ENCODE measurements around the gene KCNQ1.

KCNQ1 gene

DNA sequence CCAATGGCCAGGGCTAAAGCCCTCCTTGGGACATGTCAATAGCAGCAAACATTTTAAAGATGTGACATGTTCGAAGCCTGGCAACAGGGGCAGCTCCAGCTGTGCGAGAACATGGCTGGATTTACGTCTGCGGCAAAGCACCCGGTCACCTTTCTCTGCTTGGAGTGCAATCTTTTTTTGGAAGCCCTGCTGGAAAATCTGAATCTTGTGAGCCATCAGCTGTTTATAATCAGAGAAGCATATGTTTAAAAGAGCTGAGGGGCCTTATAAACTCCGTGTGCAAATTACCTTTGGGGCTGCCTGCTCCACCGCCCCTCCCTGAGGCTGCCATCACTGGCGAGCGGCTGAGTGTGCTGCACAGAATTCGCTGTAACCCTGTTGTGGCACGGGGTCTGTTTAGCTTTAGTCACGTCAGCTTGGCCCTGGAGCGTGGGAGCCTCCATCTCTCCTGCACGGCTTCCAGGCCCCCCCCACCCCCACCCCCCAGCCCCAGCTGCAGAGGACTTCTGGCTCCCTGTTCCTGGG is 264.0 kb downstream of the KCNQ1 start:
- no peak for DNase-seq

DNA sequence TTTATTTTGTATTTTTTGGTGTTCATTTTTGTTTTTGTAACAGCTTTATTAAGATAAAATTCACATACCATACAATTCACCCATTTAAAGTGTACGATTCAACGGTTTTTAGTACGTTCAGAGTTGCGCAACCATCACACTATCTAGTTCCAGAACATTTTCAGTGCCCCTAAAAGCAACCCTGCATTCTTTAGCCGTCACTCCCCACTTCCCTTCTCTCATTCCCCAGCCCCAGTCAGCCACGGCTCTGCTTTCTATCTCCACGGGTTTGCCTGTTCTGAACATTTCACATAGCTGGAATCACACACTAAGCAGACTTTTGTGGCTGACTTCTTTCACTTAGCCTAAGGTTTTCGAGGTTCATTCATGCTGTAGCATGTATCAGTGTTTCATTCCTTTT is 264.6 kb downstream of the KCNQ1 start:
- no peak for DNase-seq

DNA sequence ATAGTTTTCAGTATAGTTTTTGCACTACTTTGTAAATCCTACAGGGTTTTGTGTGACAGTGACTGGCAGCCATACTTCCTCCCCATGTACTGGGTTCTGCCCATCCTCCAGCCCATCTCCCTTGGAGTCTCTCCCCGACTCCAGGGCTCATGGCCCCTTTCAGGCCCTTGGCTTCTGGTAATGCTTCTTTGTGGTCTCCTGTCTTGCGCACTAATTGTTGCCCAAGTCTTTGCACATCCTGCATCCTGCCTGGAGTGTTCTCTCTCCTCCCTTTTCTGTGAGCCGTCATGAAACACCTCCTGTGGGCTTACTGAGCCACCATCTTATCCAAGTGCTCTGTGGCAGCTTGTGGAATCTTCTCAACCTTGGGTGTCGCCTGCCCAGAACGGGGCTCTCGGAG is 266.4 kb downstream of the KCNQ1 start:
- no peak for DNase-seq

DNA sequence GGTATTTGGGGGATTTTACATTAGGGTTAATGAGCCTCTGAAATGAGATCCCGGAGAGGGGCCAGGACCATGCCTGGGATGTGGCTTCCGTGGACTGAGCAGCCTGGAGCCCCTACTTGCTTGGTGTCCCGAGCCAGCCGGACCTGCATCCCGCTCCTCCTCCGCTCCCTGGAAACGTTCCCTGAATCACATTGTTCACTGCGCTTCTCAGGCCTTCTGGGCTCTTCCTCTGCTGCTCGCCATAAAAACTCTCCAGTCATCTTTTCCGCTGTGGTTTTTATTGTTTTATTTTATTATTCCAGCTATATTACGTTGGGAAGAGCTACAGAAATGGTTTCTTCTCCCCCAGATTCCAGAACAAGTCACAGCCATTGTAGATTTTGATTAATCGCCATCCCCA is 268.3 kb downstream of the KCNQ1 start:
- no peak for DNase-seq

DNA sequence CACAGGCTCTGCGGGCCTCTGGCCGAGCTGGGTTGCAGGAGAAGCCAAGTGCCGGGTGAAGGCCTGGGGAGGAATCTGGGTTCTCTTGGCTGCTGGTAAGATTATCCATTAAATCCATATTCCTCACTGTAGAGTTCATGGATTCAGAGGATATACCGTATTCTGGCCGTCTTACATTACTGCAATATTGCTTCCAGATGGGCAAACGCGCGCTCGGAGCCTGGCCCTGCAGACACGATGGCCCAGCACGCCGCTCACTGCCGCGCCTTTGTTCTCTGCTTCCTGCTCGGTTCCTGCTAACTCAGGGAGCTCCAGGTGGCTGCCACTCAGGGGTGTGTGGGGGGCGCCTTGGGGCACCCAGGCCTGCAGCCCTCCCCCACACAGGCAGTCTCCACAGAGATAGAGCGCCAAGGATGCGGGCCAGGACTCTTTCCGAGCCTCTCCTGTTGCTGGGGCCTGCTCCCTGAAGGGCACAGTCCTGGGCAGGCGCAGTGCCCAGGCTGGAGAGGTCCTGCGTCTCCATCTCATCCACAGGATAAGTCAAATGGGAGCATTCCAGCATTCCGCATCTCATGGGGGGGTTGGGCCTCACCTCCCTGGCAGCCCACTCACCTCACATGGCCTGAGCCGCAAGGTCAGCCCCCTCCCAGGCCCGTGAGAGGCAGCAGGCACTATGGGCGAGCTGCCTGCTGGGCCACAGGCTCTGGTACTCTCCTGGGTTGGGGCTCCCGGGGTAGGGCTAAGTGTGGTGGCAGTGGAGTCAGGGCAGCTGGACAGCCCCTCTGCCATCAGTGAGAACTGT is 269.1 kb downstream of the KCNQ1 start:
- DNase-seq, result no peak

DNA sequence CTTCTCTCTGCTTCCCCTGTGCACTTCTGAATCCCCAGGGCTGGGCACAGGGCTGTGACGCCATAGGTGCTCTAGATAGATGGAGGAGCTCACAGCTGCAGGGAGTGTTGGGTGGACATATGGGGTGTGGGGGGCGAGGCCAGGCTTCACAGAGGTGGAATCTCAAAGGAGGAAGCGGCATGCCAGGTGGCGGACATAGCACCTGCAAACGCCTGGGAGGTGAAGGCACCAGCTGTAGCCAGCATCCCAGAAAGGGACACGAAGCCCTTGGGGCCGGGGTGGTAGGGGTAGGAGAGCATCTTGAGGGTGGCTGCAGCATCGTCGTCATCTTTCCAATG is 269.6 kb downstream of the KCNQ1 start:
- no peak for DNase-seq

DNA sequence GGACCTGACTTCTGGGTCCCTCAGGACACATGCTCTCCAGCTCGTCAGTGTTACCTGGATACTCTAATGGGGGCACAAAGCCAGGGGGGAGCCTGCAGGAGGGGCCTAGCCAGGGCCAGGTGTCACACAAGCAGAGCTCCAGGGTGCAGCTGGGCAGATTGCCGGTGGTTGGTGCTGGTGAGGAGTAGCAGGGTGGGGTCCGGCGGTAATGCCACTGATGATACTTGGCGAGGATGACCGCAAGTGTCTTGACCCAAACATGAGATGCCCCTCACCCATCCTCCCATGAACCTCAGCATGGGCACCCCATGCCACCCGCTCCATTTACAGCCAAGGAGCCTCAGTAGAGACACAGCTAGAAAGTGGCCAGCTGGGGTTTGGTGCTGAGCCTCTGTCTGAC is 270.1 kb downstream of the KCNQ1 start:
- DNase-seq, result no peak

DNA sequence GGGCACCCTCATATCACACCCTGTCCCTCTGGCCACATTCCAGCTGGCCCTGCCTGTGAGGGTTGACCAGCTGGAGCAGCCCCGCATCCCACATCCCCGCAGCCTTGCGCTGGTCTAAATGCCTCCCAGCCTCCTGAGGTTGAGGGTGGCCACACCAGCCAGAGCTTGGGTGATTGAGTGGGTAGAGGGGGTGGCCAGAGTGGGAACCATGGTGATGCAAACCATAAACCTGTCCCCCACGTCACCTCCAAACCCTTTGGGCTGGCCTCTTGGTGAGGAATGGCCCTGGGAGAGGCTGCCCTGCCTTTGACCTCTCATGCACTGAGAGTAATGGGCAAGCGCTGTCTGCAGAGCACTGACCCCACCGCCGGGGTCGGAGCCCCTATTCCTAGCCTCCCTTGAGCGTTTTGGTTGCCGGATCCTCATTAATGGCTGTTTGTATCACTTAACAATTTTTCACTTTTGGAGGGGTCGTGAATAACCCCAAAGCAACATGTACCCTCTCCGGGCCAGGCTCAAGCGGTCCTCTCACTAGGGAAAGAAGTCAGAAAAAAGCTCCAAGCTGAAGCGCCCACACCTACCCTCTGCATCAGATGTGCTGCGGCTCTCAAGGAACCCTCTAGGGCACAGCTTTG is 271.0 kb downstream of the KCNQ1 start:
- DNase-seq, result no peak

DNA sequence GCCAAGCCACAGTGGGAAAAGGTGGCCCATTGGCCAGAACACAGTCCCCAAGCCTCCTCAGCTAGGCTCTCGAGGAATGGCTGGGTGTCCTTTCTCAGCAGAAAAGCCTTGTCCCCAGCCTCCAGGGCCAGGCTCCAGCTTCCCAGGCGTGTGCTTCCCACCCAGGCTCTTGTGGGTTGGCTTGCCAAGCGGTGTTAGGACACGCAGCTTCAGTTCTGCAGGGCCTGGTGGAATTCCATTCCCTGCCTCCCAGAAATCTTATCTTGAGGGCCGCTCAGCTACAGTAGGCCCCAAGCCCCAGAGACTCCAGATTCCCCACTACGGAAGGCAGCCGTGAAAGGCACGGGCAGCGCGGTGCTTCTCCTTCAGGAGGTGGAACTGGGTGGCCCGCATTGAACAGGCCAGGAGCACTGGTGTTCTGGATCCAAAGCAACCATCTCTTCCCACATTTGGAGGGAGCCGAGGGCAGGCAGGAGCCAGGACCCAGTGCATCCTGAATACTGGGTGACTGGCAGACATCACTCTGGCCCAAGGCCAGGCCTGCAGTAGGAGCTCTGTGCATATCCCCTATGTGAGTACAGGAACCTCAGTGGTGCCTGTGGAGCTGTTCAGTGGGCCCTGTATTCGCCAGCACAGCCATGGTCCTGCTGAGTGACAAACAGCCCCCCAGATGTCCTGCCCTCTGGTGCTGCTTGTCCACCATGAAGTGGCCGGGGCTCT is 271.7 kb downstream of the KCNQ1 start:
- no peak for DNase-seq

DNA sequence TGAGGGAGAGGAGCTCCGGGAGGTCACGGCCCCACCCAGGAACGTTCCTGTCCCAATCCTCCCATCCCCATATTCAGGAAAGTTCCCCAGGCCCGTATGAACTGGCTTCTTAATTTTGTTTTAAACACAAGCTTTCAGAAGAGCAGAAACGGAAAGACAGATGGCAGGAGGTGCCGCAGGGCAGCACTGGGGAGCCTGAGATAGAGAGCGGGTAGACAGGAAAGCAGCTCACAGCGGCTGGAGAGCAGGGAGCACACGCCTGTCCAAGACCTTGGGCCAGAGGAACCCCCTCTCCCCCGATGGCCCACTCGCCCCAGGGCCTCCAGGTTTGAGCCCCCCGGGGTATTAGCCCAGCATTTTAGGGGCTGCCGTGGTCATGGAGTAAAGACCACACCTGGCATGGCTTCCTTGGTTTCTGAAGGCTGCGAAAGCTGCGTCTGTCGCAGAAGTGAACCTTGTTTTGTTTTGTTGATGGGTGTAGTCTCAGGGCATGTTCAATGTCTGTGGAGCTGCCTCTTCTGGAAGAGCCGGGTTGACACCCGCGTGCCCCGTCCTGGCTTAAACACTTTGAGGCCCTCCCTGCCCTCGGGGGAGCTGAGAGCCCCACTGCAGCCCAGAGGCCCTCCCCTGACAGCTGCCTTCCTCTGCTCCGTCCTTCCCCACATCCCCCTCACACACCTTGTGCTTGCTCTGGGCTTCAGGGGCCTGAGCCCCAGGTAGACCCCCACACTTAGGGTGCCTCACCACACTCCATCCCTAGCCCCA is 272.9 kb downstream of the KCNQ1 start:
- no peak for DNase-seq

DNA sequence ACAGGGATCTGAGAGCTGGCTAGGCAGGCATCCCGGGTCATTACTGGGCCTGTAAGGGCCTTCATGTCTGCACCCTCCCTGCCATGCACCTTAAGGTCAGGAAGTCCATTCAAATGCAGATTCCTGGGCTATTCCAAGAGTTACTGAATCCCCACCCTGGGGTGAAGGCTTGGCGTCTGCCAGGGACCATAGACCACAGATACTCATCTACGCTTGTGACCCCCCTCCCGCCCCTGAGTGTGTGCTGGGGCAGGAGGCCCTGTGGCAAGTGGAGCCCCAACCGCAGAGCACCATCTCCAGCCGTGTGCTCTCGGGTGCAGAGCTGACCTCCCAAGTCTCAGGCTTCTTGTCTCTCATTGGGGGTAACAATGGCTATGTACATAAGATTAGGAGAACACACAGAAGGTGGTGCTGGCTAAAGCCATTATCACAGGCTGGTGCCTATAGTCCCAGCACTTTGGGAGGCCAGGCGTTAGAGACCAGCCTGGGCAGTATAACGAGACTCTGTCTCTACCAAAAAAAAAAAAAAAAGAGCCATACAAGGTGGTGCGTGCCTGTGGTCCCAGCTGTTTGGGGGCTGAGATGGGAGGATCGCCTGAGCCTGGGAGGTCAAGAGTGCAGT is 274.1 kb downstream of the KCNQ1 start:
- no peak for DNase-seq

DNA sequence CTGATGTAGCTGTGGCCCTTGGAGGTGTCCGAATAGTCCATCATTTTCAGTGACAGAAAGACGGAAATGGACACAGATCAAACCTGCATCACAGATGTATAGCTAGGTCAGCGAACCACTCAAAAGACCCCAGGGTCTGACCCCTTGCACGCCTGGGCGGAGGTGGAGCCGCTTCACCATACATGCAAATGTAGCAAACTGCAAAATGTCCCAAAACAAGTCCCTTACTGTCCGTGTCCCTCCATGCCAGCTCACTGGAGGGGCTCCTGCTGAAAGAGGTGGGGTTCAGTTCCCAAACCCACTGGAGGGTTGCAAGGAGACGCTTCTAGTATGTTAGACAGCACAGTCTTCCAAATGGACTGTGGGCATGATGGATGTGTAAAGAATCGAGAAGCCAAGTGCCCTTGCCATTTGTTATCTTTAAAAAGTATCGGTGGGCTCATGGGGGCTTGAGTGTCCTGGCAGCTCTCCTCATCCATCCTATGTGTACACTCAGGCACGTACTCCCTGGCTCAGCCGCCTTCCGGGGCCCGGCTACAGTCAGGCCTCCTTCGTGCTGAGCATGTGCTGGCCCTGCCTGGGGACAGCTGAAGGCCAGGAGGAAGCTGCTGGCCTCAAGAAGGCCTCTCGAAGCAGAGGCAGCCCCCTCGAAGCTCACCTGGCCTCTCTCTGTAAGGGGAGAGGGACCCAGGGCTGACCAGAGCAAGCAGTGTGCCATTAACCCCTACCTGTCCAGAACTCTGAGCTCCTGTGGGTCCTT is 275.2 kb downstream of the KCNQ1 start:
- DNase-seq, result no peak

DNA sequence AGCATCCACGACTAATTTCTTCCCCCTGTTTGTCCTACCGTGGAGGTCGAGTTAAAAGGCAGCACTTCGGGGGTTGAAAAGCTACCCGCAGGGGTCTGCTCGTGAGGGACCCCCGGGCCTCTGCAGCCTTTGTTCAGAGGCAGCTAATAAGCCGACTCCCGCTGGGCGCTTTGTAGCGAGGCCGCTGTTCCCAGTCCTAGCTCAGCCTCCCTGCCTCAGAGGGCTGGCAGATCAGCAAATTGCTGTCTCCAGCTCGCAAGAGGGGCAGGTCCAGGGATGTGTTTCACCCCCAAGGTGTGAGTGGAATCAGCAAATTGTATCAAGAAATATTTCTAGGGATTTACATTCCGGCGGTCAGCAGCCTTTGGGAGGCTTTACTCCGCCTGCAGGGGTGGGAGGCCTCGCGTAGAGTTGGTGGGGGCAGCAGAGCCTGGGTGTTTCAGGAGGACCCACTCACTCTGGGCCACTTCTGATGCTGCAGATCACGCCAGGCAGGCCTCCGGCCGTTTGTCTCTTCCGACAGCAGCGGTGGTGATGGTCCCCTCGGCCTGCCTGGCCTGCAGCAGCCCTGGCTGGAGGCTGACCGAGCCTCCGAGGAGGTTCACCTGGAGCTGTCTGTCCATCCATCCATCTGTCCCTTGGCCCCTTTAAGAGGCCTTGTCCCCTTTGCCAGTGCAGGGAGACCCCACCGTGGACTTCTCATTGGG is 276.6 kb downstream of the KCNQ1 start:
- no peak for DNase-seq

DNA sequence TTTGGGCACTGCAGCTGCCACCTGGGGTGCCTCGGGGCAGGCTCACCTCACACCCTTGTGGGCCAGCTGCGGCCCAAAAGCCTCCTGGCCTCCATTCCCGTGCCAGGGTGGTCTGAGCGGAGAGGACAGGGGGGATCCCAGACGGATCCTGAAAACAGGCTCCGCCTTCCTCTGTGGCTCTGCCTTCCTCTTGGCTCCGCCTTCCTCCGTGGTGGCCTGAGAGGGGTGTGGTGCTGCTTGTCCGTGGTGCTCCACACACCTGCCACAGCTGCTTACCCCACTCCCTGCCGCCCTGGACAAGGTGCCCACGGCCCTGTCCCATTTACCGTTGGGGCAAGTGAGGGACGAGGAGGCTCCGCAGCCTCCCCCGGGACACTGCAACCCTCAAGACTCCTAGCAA is 278.1 kb downstream of the KCNQ1 start:
- DNase-seq, result no peak

DNA sequence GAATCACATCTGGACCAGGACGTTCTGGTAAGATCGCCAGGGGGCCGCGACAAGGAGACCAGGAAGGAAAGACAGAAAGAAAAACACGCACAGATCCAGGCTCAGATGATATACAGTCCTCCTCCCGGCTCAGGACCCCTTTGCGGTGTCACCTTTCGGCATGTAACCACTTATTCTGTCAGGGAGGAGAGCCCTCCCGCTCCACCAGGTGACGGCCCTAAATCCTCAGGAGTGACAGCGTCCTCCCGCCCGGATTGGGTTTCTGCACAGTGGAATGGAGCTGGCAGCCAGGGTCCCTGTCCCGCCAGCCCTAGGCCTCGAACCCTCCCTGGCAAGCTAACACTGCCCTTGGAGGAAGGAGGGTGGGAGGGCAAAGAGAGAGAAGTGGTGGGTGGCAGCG is 279.3 kb downstream of the KCNQ1 start:
- DNase-seq, result no peak

DNA sequence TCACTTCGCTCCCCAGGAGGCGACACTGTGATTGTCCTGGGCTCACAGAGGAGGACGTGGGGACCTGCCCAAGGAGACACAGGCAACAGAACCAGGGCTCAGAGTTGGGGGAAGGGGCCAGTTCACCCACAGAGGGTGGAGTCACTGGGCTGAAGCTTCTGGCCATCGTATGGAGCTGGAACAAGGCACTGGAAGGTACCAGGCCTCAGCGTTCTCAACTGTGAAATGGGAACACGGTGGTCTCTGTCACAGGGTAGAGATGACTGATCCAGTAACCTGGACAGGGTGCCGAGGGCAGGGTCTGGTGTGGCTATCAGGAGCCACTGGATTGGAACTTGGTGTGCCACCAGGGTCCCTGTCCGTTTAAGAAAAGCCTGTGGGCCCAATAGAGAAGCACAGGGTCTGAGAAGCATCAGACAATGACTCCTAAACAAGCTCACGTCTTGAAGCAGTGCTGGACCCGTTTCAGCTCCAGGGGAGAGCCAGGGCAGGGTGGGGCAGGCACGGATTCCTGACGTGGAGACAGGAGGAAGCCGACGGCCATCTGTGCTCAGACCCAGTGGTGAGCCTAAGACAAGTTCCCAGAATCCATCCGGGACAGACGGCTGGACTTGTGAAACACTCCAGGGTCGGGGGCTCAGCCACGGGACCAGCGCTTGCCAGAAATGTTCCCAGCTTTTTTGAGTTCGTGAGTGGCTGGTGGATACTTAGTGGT is 280.0 kb downstream of the KCNQ1 start:
- no peak for DNase-seq

DNA sequence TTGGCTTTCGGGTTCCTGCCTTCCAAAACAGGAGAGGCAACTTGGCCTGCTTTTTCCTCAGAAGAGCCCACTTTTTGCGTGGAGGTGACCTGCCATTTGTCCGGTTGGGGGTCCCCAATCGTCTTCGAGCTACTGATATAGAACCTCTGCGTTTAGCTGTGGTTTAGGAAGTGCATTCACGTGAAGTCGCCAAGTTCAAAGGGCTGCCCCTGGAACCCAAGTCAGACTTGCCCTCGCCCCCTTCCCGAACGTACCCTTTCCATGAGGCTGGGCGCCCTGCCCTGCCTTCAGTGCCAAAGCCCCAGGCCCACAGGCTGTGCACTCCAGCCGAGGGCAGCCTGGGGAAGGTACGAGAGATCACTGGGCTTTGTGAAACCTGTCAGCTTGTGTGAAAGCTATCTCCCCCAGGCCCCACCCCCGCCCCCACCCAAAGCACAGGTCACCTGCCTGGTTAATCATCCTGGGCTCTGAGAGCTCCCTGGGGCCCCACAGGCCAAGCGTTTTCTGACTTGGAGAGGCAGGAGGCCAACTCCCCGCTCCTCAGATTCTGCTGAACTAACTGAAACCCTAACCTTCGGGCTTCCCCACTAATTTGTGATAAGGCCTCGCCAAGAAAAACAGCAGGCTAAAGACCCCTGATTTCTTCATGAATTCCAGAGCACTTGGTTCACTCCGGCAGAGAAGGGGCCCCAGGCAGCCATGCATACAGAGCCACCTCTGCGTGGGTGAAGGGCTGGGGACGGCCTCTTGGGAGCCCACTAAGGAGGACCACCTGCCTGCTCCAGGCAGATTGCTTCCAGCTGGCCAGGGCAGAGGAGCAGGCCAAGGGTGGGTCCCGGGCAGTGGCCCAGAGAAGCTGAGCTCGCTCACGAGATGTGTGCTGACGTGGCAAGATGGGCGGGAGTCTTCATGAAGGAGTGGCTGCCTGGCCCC is 280.8 kb downstream of the KCNQ1 start:
- no peak for DNase-seq

DNA sequence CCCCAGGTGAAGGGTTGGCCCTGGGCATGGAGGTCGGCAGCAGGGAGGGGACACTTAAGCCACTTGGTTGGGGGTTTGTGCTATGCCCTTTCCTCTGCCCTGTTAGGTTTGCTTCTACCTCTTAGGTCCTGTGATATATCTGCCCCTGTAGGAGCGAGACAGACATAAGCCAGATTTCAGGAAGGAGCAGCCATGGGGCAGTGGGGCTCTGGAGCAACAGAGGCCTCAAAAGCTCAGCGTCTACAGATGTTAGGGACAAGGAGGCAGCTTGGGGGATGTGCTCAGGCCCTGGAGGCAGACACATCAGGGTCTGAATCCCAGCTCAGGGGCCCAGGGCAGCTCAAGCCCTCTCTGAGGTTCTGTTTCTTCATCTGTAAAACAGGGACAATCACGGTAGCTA is 282.2 kb downstream of the KCNQ1 start:
- no peak for DNase-seq

DNA sequence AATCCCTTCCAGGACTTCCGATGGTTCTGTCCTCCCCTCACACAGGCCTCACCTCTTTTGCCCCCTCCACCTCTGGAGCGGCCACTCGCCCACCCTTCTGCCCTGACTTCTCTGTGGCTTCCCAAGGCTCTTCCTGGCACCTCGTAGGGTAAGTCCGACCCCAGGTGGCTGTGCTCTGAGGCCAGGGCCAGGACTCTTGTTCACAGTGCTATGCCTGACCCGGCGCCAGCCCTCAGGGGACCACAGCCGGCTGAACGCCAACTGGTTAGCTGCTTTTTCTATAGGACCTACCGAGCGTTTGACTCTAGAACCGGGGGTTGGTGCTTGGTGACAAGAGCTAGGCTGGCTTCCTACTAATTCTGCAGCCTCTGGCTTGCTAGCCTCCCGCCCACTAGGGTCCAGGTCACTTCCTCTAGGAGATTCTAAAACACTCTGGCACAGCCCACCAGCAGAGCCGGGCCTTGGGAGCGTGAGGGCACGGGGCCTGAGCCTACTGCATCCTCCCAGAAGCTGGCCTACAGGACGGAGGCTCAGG is 283.4 kb downstream of the KCNQ1 start:
- DNase-seq, result no peak
